K562 (cell line): ENCODE data around the gene PHF20. TPM values are rescaled to one million over a fixed set of nuclear protein-coding genes. Genes with fewer than 3 reads are reported as not detected.

Source experiments
- ATAC-seq: fragments of 200-7000 bp; cut with Tn5 transposase; 3 replicates; pipeline ENCODE4 v1.9.1; 2020; ENCODE audit warnings: moderate library complexity
- BruUV-seq: library from RNA; stranded (reverse); fragments of 400-500 nt; replicated peaks from 2 replicates; lab custom pipeline; 2021; lab: Mats Ljungman, UMichigan
- CTCF ChIA-PET: fragments of 300-600 bp; formaldehyde crosslinking; extraction: SDS; loops from one replicate; lab custom pipeline; 2021; ENCODE audit warnings: low intra/inter-chr PET ratio; lab: Yijun Ruan, JAX
- POLR2A ChIA-PET: fragments of 300-600, 350-650 bp; sonication (Branson Sonifier 250); formaldehyde crosslinking; extraction: SDS; loops from one replicate; lab custom pipeline; 2021; ENCODE audit warnings: antibody characterized with exemption, inconsistent platforms; lab: Yijun Ruan, JAX
- DNase-seq, 4 experiments: peaks; one replicate each; pipeline versions ENCODE4 v3.0.0 to v3.0.0-alpha.2; 2011 to 2018; ENCODE audit warnings: low spot score in 3 of 4, mixed read lengths in 3 of 4; ENCODE audit errors: extremely low read depth in 1 of 4
- FAIRE-seq: peaks from 2 replicates; lab custom pipeline; 2011; peaks lifted over from hg19 to GRCh38; lab: Jason Lieb, UNC
- H2AFZ ChIP-seq: 2 replicates; pipeline ENCODE4 v1.6.0; 2011; ENCODE audit warnings: low read depth, low read length, control low read depth, inconsistent platforms
- H3K27ac ChIP-seq: fragments of 200-600 bp; 3 replicates; pipeline ENCODE4 v1.8.0; 2011; ENCODE audit warnings: low read depth, mild to moderate bottlenecking, control low read depth, inconsistent platforms, low read length, moderate library complexity, mixed read lengths; ENCODE audit errors: extremely low read depth
- H3K27me3 ChIP-seq, 2 experiments: fragments of 300-600 bp in 1 of 2; 2 replicates in 1 of 2; 3 replicates in 1 of 2; pipeline versions ENCODE4 v1.6.0 to v1.8.0; 2011; ENCODE audit warnings: inconsistent platforms in 2 of 2, low read length in 2 of 2, mild to moderate bottlenecking in 1 of 2, mixed read lengths in 1 of 2, moderate library complexity in 1 of 2; ENCODE audit not compliant: control insufficient read depth in 2 of 2, insufficient read depth in 2 of 2
- H3K36me3 ChIP-seq: fragments of 300-600 bp; 3 replicates; pipeline ENCODE4 v1.8.0; 2011; ENCODE audit warnings: mild to moderate bottlenecking, low read length, inconsistent platforms; ENCODE audit not compliant: control insufficient read depth, insufficient read depth
- H3K4me1 ChIP-seq, 2 experiments: fragments of 200-600 bp in 1 of 2; replicated peaks in 1 of 2; 2 replicates in 1 of 2; 3 replicates in 1 of 2; pipeline versions ENCODE4 v1.5.1 to v1.8.0; 2011; ENCODE audit warnings: inconsistent platforms in 2 of 2, low read length in 2 of 2, mild to moderate bottlenecking in 1 of 2, mixed read lengths in 1 of 2, moderate library complexity in 1 of 2; ENCODE audit not compliant: control insufficient read depth in 2 of 2, insufficient read depth in 2 of 2
- H3K4me2 ChIP-seq: 2 replicates; pipeline ENCODE4 v1.6.1; 2011; ENCODE audit warnings: low read length, control low read depth, inconsistent platforms, mixed read lengths; ENCODE audit not compliant: insufficient read depth
- H3K4me3 ChIP-seq: fragments of 200-600 bp; sonication (generic), shearing (Covaris generic); 2 replicates; pipeline ENCODE4 v1.5.1; 2016; ENCODE audit warnings: control low read depth, inconsistent platforms
- H3K79me2 ChIP-seq: fragments of 200-600 bp; 3 replicates; pipeline ENCODE4 v1.8.0; 2011; ENCODE audit warnings: low read length, inconsistent platforms; ENCODE audit not compliant: control insufficient read depth, insufficient read depth
- H3K9ac ChIP-seq, 2 experiments: 2 replicates each; pipeline versions ENCODE4 v1.6.0 to v1.6.1; 2011; ENCODE audit warnings: low read depth in 2 of 2, low read length in 2 of 2, control low read depth in 1 of 2, inconsistent platforms in 1 of 2, mild to moderate bottlenecking in 1 of 2, mixed read lengths in 1 of 2; ENCODE audit not compliant: insufficient read depth in 1 of 2
- H3K9me1 ChIP-seq: one replicate; pipeline ENCODE4 v1.6.0; 2011; ENCODE audit warnings: inconsistent platforms, mild to moderate bottlenecking, low read length, moderate library complexity; ENCODE audit not compliant: control insufficient read depth, insufficient read depth
- H3K9me3 ChIP-seq: replicated peaks from 2 replicates; pipeline ENCODE4 v1.5.1; 2011; ENCODE audit warnings: low read depth, low read length, inconsistent platforms; ENCODE audit not compliant: control insufficient read depth, insufficient read depth
- H4K20me1 ChIP-seq: replicated peaks from 2 replicates; pipeline ENCODE4 v1.6.1; 2011; ENCODE audit warnings: low read length, inconsistent platforms, mixed read lengths; ENCODE audit not compliant: control insufficient read depth, insufficient read depth
- BRF1 ChIP-seq: IDR thresholded peaks from 3 replicates; pipeline ENCODE4 v1.6.1; 2011; ENCODE audit warnings: borderline replicate concordance, mild to moderate bottlenecking; ENCODE audit not compliant: insufficient read length; ENCODE audit errors: extremely low read depth
- ELK1 ChIP-seq: sonication (generic); formaldehyde crosslinking; IDR thresholded peaks from 2 replicates; pipeline ENCODE4 v1.8.1; 2022; ENCODE audit warnings: missing genetic modification reagents
- FOXA1 ChIP-seq: fragments of 450-650 bp; IDR thresholded peaks from 2 replicates; pipeline ENCODE4 v1.6.1; 2016; ENCODE audit warnings: mild to moderate bottlenecking, borderline replicate concordance
- KHSRP ChIP-seq: fragments of 450-650 bp; IDR thresholded peaks from 2 replicates; pipeline ENCODE4 v1.6.1; 2017
- KLF13 ChIP-seq: fragments of 450-650 bp; IDR thresholded peaks from 2 replicates; pipeline ENCODE4 v1.6.1; 2016; ENCODE audit warnings: missing genetic modification characterization, low read depth, mild to moderate bottlenecking, missing compliant biosample characterization, moderate library complexity, borderline replicate concordance
- MED1 ChIP-seq: sonication (generic); formaldehyde crosslinking; IDR thresholded peaks from 2 replicates; pipeline ENCODE4 v1.8.1; 2023; ENCODE audit warnings: missing genetic modification reagents, borderline replicate concordance
- PHTF2 ChIP-seq: fragments of 250-450 bp; sonication (Bioruptor Pico); IDR thresholded peaks from 2 replicates; pipeline ENCODE4 v1.5.0; 2021; ENCODE audit warnings: mild to moderate bottlenecking
- SMC3 ChIP-seq: conservative IDR thresholded peaks from 2 replicates; pipeline ENCODE4 v1.6.1; 2011; ENCODE audit warnings: low read depth, low read length, improper control_type of control experiment; ENCODE audit not compliant: insufficient read depth
- SREBF1 ChIP-seq: fragments of 150-350 bp; IDR thresholded peaks from 2 replicates; pipeline ENCODE4 v1.6.1; 2014; ENCODE audit warnings: antibody characterized with exemption, low read depth, low read length, borderline replicate concordance
- TCFL5 ChIP-seq: fragments of 250-450 bp; sonication (Bioruptor Pico); conservative IDR thresholded peaks from 2 replicates; pipeline ENCODE4 v1.6.1; 2021; ENCODE audit warnings: mild to moderate bottlenecking, moderate library complexity, matching md5 sums
- ZBTB11 ChIP-seq, 3 experiments: fragments of 200-800 bp in 1 of 3; fragments of 250-450 bp in 1 of 3; fragments of 450-650 bp in 1 of 3; sonication (Bioruptor Pico) in 1 of 3; sonication (Bioruptor generic) in 1 of 3; formaldehyde crosslinking in 1 of 3; IDR thresholded peaks; 2 replicates each; pipeline versions ENCODE4 v1.6.1 to v1.8.0; 2016 to 2022; ENCODE audit warnings: mild to moderate bottlenecking in 2 of 3, missing genetic modification characterization in 2 of 3, missing compliant biosample characterization in 1 of 3, moderate library complexity in 1 of 3
- ZBTB7A ChIP-seq: IDR thresholded peaks from 2 replicates; pipeline ENCODE4 v1.6.1; 2011; ENCODE audit warnings: low read depth, mild to moderate bottlenecking, low read length, moderate library complexity, borderline replicate concordance; ENCODE audit not compliant: control insufficient read depth
- ZNF512 ChIP-seq: IDR thresholded peaks from 2 replicates; pipeline ENCODE4 v1.6.1; 2016; ENCODE audit warnings: missing genetic modification characterization, missing compliant biosample characterization
- WGBS: fragments of 100-300 bp; shearing (Covaris generic); methylation state at CpG from one replicate; pipeline ENCODE4 v1.1.6; 2016; ENCODE audit warnings: low coverage, mixed read lengths; ENCODE audit not compliant: insufficient coverage; ENCODE audit errors: missing lambda C conversion rate; 5-methylcytosine and 5-hydroxymethylcytosine counted together
- in situ Hi-C: fragments of 300-500 bp; cut with MboI; formaldehyde crosslinking; loops from 4 replicates; pipeline ENCODE4 v1.15.0; 2018; ENCODE audit warnings: inconsistent platforms, mixed read lengths
- intact Hi-C: fragments of 100-400 bp; cut with micrococcal nuclease; formaldehyde crosslinking; loops from 2 replicates; pipeline ENCODE4 v1.14.2; 2022
- polyA plus RNA-seq, 8 experiments: library from polyadenylated mRNA; depleted of rRNA in 4 of 8; stranded (reverse) in 5 of 8; unstranded in 3 of 8; fragments of >200 nt; fragmentation: Nextera tagmentation in 2 of 8; fragmentation: Illumina TruSeq in 1 of 8; extraction: Ambion mirVana in 2 of 8; extraction: Trizol in 1 of 8; gene quantifications; 2 replicates each; pipeline versions ENCODE4 v1.2.1 to v1.2.3, GENCODE V29; 2011 to 2014; ENCODE audit warnings: inconsistent platforms in 1 of 8, missing spikeins in 1 of 8
- total RNA-seq, 7 experiments: library from RNA; depleted of rRNA in 6 of 7; stranded (reverse); fragments of >200 nt in 6 of 7; fragmentation: Illumina TruSeq in 2 of 7; extraction: Trizol in 2 of 7; gene quantifications; 2 replicates each; pipeline versions ENCODE4 v1.2.1 to v1.2.3, GENCODE V29; 2011 to 2021; ENCODE audit warnings: low replicate concordance in 1 of 7

Gene PHF20
- total and polyA plus RNA-seq, 9 of the 15 experiments (the other 6 are each of a cell fraction or from before 2014, with no cell fraction given) = 49.9 to 196 (median 70.7) TPM

- H3K4me3 ChIP-seq = no peak overlapping the region
- in situ Hi-C loops = no loop called here
These were observed 111.5 kb downstream of the PHF20 start for GRCh38 chr20:35883336-35883777.

More at GRCh38 chr20:35883336-35883777, 111.5 kb downstream of the PHF20 start:
- no peak overlapping the region for H3K27ac ChIP-seq
- no peak for FAIRE-seq
- 82% methylated on average over 6 of the region's 6 CpGs for WGBS
- DNase-seq = no peak
- H3K4me1 ChIP-seq = peaks cover 2 to 7% of the 10 kb centered on the region in 2 experiments; a peak in 4 of 5 replicates
- ChIA-PET CTCF (no interaction called here), POLR2A (interaction anchor here (1.0 to 8.2 kb wide), 4 partner anchors 9 to 153 kb away, joined by 3 to 38 read pairs (median 4); partner anchors contain the start of gene RBM39)
- TF ChIP-seq MED1 (CRISPR knock-in tag) (no peak), BRF1 (no peak), TCFL5 (CRISPR knock-in tag) (no peak), KLF13 (tag) (no peak), SREBF1 (no peak), ZBTB11 (CRISPR knock-in tag; IDR thresholded peaks at IDR 0.05) (no peak), SMC3 (no peak), ZNF512 (no peak), PHTF2 (CRISPR knock-in tag) (no peak), ZBTB7A (no peak), KHSRP (no peak), FOXA1 (no peak), ELK1 (CRISPR knock-in tag) (no peak)
- no peaks in the 10 kb centered on the region for H3K27me3 ChIP-seq
- no peaks in the 10 kb centered on the region for H4K20me1 ChIP-seq
- no TSS peak for BruUV-seq
- no peak overlapping the region for H3K4me2 ChIP-seq
- no peaks in the 10 kb centered on the region; the same call in 2 of the 3 replicates for H3K79me2 ChIP-seq
- H3K9ac ChIP-seq = no peak overlapping the region; a peak in 1 of 4 replicates
- no peak overlapping the region for H2AFZ ChIP-seq
- peaks cover 3% of the 10 kb centered on the region for H3K9me1 ChIP-seq
- no peaks in the 10 kb centered on the region for H3K9me3 ChIP-seq
- intact Hi-C loops = loop anchor here (10.0 kb wide), 1 partner anchor 419 kb away; no protein-coding TSS in a partner anchor
- H3K36me3 ChIP-seq = no peaks in the 10 kb centered on the region; the same call in 1 of the 3 replicates
- no peak for ATAC-seq
